Measurements from ENCODE around the gene DYRK3. TPM values are rescaled to one million over a fixed set of nuclear protein-coding genes. Genes with fewer than 3 reads are reported as not detected.
A peak's percentile ranks its signal among the peaks of the same experiment; 100 is the strongest.

DYRK3 gene
- total and polyA plus RNA-seq, 9 of the 15 experiments (the other 6 are each of a cell fraction or from before 2014, with no cell fraction given) = 4.5 to 33.7 (median 25.7) TPM

- TF ChIP-seq REST (IDR thresholded peaks at IDR 0.05; ENCODE audit: borderline replicate concordance) (peak; percentile 14; the same call in 1 of the 2 replicates), REST (CRISPR knock-in tag; IDR thresholded peaks at IDR 0.05; ENCODE audit: low read depth) (no peak), POLR2AphosphoS5 (IDR thresholded peaks at IDR 0.05; ENCODE audit: control insufficient read depth, insufficient read depth, low read depth, low read length) (peak; percentile 91), PTBP1 (IDR thresholded peaks at IDR 0.05; ENCODE audit: low read depth, low read length) (no peak), HNRNPL (IDR thresholded peaks at IDR 0.05; ENCODE audit: low read depth, low read length) (no peak), ELF4 (CRISPR knock-in tag; IDR thresholded peaks at IDR 0.05) (peak; percentile 78)
- TF ChIP-seq, protein P1, sequence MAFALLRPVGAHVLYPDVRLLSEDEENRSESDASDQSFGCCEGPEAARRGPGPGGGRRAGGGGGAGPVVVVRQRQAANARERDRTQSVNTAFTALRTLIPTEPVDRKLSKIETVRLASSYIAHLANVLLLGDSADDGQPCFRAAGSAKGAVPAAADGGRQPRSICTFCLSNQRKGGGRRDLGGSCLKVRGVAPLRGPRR (CRISPR knock-in tag; IDR thresholded peaks at IDR 0.05) = no peak
- TF ChIP-seq, protein P2, sequence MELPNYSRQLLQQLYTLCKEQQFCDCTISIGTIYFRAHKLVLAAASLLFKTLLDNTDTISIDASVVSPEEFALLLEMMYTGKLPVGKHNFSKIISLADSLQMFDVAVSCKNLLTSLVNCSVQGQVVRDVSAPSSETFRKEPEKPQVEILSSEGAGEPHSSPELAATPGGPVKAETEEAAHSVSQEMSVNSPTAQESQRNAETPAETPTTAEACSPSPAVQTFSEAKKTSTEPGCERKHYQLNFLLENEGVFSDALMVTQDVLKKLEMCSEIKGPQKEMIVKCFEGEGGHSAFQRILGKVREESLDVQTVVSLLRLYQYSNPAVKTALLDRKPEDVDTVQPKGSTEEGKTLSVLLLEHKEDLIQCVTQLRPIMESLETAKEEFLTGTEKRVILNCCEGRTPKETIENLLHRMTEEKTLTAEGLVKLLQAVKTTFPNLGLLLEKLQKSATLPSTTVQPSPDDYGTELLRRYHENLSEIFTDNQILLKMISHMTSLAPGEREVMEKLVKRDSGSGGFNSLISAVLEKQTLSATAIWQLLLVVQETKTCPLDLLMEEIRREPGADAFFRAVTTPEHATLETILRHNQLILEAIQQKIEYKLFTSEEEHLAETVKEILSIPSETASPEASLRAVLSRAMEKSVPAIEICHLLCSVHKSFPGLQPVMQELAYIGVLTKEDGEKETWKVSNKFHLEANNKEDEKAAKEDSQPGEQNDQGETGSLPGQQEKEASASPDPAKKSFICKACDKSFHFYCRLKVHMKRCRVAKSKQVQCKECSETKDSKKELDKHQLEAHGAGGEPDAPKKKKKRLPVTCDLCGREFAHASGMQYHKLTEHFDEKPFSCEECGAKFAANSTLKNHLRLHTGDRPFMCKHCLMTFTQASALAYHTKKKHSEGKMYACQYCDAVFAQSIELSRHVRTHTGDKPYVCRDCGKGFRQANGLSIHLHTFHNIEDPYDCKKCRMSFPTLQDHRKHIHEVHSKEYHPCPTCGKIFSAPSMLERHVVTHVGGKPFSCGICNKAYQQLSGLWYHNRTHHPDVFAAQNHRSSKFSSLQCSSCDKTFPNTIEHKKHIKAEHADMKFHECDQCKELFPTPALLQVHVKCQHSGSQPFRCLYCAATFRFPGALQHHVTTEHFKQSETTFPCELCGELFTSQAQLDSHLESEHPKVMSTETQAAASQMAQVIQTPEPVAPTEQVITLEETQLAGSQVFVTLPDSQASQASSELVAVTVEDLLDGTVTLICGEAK (IDR thresholded peaks at IDR 0.05) = peak; percentile 57
- TF ChIP-seq, protein P2 (CRISPR knock-in tag; IDR thresholded peaks at IDR 0.05) = no peak
Observed at GRCh38 chr1:206651958-206652890, 16.9 kb downstream of the DYRK3 start (continued).
